Stimulated activated naive B cell treated with anti-CD40 and anti-IgM and Interleukin-4, amounts not matched to agents 10 μg/mL and 1 μg/mL and 100 μg/mL, for 72 hours (primary cell): ENCODE measurements around the gene NRAS.

Experiments
- ATAC-seq, 2 donors: fragments of 150-1000 bp; cut with Tn5 transposase; replicated peaks; 2 replicates each; pipeline ENCODE4 v1.10.0; 2021; ENCODE audit warnings: moderate library complexity in 1 of 2
- DNase-seq: peaks from one replicate; pipeline ENCODE4 v3.0.0; 2021
- H3K27ac Mint-ChIP-seq: one replicate; pipeline ENCODE4 v1.8.0; 2022; ENCODE audit warnings: mild to moderate bottlenecking, mixed read lengths
- H3K27me3 Mint-ChIP-seq, 2 donors: one replicate each; pipeline ENCODE4 v1.8.0; 2022; ENCODE audit warnings: mixed read lengths in 2 of 2
- H3K36me3 Mint-ChIP-seq, 2 donors: one replicate each; pipeline ENCODE4 v1.8.0; 2022; ENCODE audit warnings: mixed read lengths in 2 of 2, mild to moderate bottlenecking in 1 of 2
- H3K4me1 Mint-ChIP-seq, 2 donors: one replicate each; pipeline ENCODE4 v1.8.0; 2022; ENCODE audit warnings: mixed read lengths in 2 of 2, mild to moderate bottlenecking in 1 of 2
- H3K4me3 Mint-ChIP-seq, 2 donors: one replicate each; pipeline ENCODE4 v1.8.0; 2022; ENCODE audit warnings: mild to moderate bottlenecking in 2 of 2, mixed read lengths in 2 of 2, moderate library complexity in 1 of 2
- H3K9me3 Mint-ChIP-seq, 2 donors: one replicate each; pipeline ENCODE4 v1.8.0; 2022; ENCODE audit warnings: mixed read lengths in 2 of 2, mild to moderate bottlenecking in 1 of 2

NRAS gene

DNA sequence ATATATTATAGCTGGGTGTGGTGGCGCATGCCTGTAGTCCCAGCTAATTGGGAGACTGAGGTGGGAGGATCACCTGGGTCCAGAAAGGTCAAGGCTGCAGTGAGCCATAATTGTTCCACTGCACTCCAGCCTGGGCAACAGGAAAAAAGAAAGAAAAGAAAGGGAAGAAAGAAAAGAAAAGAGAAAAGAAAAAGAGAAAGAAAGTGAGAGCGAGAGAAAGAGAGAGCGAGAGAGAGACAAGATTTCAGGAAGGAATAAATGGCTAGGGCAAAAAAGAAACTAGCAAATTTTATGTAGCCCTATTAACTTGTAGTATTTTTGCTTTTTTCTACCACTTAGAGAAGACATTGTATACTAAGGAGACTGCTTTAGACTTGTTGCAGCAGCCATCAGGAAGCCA is 6.2 kb downstream of the NRAS start:
- no peak for DNase-seq
- no peak overlapping the region for H3K27ac Mint-ChIP-seq
- H3K4me1 Mint-ChIP-seq = peaks cover 2 to 6% of the 10 kb centered on the region in 2 donors
- H3K27me3 Mint-ChIP-seq = no peaks in the 10 kb centered on the region
- no peak for ATAC-seq
- H3K36me3 Mint-ChIP-seq = peaks cover 22 to 36% of the 10 kb centered on the region in 2 donors
- no peak overlapping the region for H3K4me3 Mint-ChIP-seq
- no peaks in the 10 kb centered on the region for H3K9me3 Mint-ChIP-seq

DNA sequence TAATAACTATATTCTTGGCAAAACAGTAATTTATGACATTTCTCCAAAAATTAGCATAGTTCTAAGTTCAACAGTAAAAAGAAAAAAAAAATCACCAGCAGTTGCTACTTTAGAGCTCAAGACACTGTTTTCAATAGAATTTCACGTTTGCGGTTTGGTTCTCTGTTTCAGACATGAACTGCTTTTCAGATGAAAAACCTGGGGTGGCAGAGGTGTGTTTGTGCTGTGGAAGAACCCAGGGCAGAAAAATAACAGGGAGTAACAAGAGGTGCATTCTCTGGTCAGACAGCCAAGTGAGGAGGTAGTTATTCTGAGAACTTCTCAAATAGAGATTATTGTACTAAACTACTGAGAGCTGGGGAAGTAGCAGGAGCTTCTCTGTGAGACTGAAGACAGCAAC is 9.0 kb downstream of the NRAS start:
- DNase-seq (no peak), ATAC-seq (no peak)
- H3K4me3 Mint-ChIP-seq = no peak overlapping the region
- peaks cover 0 to 2% of the 10 kb centered on the region in 2 donors for H3K4me1 Mint-ChIP-seq
- peaks cover 20 to 33% of the 10 kb centered on the region in 2 donors for H3K36me3 Mint-ChIP-seq
- no peak overlapping the region for H3K27ac Mint-ChIP-seq
- no peaks in the 10 kb centered on the region for H3K9me3 Mint-ChIP-seq
- no peaks in the 10 kb centered on the region for H3K27me3 Mint-ChIP-seq

DNA sequence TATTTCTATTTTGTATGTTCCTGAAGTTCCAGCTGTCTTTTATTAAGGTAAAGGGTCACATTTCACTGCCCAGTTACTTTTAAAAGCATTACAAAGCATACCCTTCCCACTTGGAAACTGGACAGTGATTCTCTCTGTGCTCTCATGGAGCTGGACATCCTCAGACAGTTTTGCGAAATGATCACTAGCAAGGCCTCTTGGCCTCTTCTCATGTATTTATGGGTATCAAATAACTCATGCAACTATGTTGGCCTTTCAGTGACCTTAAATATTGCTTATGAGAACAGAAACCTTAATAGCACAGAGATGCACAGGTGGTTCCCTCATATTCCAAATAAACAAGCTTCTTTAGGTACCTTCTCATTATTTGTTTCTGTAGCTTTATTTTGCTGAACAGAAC is 13.3 kb downstream of the NRAS start:
- H3K27ac Mint-ChIP-seq = no peak overlapping the region
- H3K36me3 Mint-ChIP-seq = peaks cover 10 to 14% of the 10 kb centered on the region in 2 donors
- H3K4me3 Mint-ChIP-seq = no peak overlapping the region
- no peaks in the 10 kb centered on the region for H3K4me1 Mint-ChIP-seq
- no peak for DNase-seq
- ATAC-seq = peak in 1 of 2 donors; percentile 36
- no peaks in the 10 kb centered on the region for H3K9me3 Mint-ChIP-seq
- no peaks in the 10 kb centered on the region for H3K27me3 Mint-ChIP-seq

DNA sequence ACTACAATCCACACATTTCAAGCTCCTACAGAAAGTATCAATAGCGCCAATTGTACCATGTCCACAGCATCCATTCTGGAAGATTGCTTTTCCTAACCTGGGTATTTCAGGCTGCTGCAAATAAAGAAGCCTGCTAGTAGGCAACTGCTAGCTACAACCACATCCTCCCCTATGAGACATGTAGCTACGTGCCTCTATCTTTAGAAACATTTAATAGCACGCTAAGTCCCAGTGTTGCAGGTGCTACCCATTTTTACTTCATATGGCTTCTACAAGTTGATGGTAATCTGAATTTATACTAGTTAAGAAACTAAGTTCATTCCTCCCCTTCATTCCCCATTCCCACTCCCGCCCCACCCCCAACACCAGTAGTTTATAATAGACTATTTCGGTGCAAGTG is 13.8 kb downstream of the NRAS start:
- Mint-ChIP-seq H3K27ac (no peak overlapping the region), H3K4me1 (no peaks in the 10 kb centered on the region)
- no peak for DNase-seq

DNA sequence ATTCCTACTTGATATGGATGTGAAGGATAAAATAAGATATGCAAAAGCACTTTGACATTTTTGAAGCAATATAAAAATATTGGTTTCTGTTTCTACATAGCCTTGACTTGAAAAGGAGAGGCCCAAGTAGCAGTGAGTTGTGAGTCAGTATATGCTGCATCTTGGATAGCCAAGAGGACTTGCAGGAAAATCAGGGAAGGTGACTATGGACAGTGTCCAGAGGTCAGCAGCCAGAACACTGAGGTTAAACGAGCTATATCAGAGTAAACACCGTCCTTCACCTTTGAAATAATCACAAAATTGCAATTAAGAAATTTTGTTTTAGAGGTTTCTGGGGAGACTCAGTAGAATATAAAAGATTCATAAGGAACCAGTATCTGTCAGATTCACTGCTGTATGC is 14.6 kb downstream of the NRAS start:
- H3K27ac Mint-ChIP-seq = no peak overlapping the region
- no peak overlapping the region for H3K4me3 Mint-ChIP-seq
- H3K4me1 Mint-ChIP-seq = no peaks in the 10 kb centered on the region
- peaks cover 0 to 2% of the 10 kb centered on the region in 2 donors for H3K27me3 Mint-ChIP-seq
- DNase-seq (no peak), ATAC-seq (no peak)
- H3K36me3 Mint-ChIP-seq = peaks cover 3 to 4% of the 10 kb centered on the region in 2 donors
- no peaks in the 10 kb centered on the region for H3K9me3 Mint-ChIP-seq

More for the DNA sequence above, 13.8 kb downstream of the NRAS start:
- no peaks in the 10 kb centered on the region for H3K27me3 Mint-ChIP-seq
- H3K36me3 Mint-ChIP-seq = peaks cover 9 to 11% of the 10 kb centered on the region in 2 donors
- no peaks in the 10 kb centered on the region for H3K9me3 Mint-ChIP-seq
- ATAC-seq = peak in 1 of 2 donors; percentile 39
- no peak overlapping the region for H3K4me3 Mint-ChIP-seq

DNA sequence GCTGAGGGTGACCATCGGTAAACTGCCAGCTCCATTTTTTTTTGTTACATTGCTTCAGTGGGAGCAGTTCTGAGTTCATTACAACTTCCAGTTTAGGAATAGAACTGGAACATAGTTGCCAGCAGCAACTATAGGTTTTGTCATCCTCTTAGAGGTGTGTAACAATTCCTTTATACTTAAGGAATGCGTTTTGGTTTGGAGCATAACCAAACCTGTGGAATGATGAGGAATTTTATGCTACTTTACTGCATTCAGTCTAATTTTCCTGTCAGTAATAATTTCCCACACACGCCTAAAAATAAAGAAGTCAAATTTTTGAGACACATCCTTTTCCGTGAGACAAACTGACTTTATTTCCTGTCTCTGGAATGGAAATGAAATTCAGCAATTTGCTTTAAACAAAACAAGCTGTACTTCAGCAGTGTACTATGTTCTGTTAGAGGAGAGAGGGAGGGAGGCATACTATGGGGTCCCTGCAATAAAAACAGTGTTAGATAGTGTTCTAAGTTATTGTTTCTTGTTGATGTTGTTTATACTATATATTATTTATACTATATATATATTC is 16.5 kb downstream of the NRAS start:
- Mint-ChIP-seq H3K4me1 (no peaks in the 10 kb centered on the region), H3K27me3 (peaks cover 0 to 4% of the 10 kb centered on the region in 2 donors), H3K27ac (no peak overlapping the region), H3K9me3 (no peaks in the 10 kb centered on the region), H3K36me3 (peaks cover 1 to 4% of the 10 kb centered on the region in 2 donors), H3K4me3 (no peak overlapping the region)
- DNase-seq = no peak
- no peak for ATAC-seq

DNA sequence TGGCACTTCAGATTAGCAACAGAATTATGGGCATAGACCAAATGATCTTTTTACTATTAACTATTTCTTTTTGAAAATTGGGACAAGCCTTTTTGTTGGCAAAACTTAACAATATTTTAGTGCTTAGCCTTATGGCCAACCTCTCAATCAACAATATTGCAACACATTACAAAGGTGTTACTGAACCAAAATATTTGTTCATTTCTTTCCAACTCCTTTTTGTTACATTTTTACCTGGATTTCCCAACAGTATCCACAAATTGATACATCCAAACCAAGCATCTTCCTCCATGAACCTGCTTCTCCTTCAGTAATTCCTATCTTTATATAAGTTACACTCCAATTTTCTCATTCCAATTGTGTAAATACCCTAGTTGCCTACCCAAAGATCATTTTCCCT is 19.8 kb downstream of the NRAS start:
- Mint-ChIP-seq H3K4me1 (no peaks in the 10 kb centered on the region), H3K27ac (no peak overlapping the region), H3K36me3 (no peaks in the 10 kb centered on the region), H3K27me3 (peaks cover 0 to 4% of the 10 kb centered on the region in 2 donors), H3K9me3 (no peaks in the 10 kb centered on the region), H3K4me3 (no peak overlapping the region)
- no peak for DNase-seq
- ATAC-seq = no peak

DNA sequence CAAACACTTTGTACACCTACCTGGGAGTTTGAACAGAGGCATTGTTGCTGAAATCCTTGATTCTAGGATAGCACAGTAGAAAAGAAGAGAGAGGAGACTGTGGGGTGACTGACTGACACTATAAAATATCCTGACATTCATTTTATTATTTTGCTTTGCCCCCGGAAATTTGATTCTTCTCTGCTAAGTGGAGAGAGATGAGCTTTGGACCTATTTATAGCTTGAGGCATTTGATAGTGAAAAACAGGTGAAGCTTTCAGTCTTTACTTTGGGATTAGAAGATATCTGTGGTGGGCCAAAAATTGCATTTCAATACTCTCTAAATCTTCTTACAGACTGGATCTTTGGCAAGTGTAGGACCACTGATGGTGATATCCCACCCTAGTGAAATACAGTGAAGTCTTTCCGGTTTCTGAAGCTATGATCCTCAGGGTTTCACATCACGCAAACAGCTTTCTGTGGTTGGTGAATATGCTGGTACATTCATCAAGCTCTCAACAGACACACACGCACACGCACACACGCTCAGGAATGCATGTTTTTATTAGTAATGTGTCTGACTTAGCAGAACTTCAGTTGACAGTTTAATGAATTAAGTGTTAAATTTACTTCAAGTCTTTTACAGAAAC is 21.0 kb downstream of the NRAS start, which contains the start of gene AMPD1:
AMPD1 (minus strand) TSS at position 117 of the 629 bp plus-strand sequence; CDS start at position 42, 75 bp downstream.
- Mint-ChIP-seq H3K4me3 (no peak within 1 kb of the TSS), H3K4me1 (no peaks in the 10 kb centered on the region), H3K27ac (no peak within 1 kb of the TSS), H3K9me3 (no peaks in the 10 kb centered on the region), H3K36me3 (no peaks in the 10 kb centered on the region), H3K27me3 (peaks cover 7% of the 10 kb centered on the region in 2 donors)
- ATAC-seq (no peak), DNase-seq (no peak)

DNA sequence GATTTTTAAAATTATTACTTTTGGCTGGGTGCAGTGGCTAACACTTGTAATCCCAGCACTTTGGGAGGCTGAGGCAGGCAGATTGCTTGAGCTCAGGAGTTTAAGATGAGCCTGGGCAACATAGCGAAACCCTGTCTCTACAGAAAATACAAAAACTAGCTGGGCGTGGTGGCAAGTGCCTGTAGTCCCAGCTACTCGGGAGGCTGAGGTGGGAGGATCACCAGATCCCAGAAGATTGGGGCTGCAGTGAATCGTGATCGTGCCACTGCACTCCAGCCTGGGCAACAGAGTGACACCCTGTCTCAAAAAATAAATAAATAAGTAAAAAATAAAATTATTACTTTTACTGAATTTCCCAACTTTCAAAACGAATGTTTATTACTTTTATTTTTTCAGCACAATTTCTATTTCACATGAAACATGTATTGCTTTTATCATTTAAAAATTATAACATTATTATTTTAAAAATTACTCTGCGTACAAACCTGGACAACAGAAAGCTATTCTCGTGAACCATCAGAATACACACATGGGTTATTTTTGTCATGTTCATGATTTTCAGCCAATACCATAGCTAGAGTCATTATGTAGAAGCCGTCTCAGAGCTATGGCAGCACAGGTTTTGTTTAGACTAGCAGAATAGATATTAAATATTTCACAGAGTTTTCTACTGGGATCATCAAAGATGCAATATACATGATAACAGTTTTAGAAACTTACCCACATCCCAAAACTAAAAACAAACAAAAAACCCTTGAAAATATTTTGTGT is 21.8 kb downstream of the NRAS start:
- Mint-ChIP-seq H3K27me3 (peaks cover 7 to 14% of the 10 kb centered on the region in 2 donors), H3K27ac (no peak overlapping the region), H3K4me1 (no peaks in the 10 kb centered on the region), H3K36me3 (no peaks in the 10 kb centered on the region), H3K9me3 (no peaks in the 10 kb centered on the region), H3K4me3 (no peak overlapping the region)
- DNase-seq = no peak
- ATAC-seq = no peak

DNA sequence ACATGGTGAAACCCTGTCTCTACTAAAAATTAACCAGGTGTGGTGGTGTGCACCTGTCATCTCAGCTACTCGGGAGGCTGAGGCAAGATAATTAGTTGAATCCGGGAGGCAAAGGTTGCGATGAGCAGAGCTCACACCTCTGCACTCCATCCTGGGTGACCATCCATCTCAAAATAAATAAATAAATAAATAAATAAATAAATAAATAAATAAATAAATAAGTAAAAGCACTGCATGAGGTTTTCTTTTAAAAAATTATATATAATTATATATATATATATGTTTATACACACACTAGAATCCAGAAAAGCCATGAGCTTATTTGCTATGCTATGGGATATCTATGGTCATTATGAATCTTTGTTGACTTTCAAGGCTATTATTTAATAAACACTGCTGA is 23.6 kb downstream of the NRAS start:
- H3K27me3 Mint-ChIP-seq = peaks cover 12 to 31% of the 10 kb centered on the region in 2 donors
- no peak overlapping the region for H3K4me3 Mint-ChIP-seq
- H3K27ac Mint-ChIP-seq = no peak overlapping the region
- H3K9me3 Mint-ChIP-seq = no peaks in the 10 kb centered on the region
- no peaks in the 10 kb centered on the region for H3K4me1 Mint-ChIP-seq
- H3K36me3 Mint-ChIP-seq = no peaks in the 10 kb centered on the region
- ATAC-seq (no peak), DNase-seq (no peak)

DNA sequence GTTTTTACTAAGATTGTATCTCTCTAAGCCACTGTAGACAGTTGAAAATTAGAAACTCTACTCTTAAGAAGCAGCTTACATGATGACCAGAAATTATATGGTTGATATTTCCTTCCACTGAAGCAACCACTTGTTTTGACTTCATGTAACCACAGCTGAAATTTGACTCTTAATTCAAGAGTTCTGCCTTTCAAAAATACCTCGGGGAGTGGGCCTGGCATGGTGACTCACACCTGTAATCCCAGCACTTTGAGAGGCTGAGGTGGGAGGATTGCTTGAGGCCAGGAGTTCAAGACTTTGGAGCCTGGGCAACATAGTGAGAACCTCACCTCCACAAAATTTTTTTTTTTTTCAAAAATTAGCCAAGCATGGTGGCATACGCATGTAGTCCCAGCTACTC is 25.5 kb downstream of the NRAS start:
- peaks cover 20 to 46% of the 10 kb centered on the region in 2 donors for H3K27me3 Mint-ChIP-seq
- no peaks in the 10 kb centered on the region for H3K4me1 Mint-ChIP-seq
- ATAC-seq (no peak), DNase-seq (no peak)
- no peaks in the 10 kb centered on the region for H3K36me3 Mint-ChIP-seq
- H3K4me3 Mint-ChIP-seq = no peak overlapping the region
- H3K9me3 Mint-ChIP-seq = no peaks in the 10 kb centered on the region
- no peak overlapping the region for H3K27ac Mint-ChIP-seq

DNA sequence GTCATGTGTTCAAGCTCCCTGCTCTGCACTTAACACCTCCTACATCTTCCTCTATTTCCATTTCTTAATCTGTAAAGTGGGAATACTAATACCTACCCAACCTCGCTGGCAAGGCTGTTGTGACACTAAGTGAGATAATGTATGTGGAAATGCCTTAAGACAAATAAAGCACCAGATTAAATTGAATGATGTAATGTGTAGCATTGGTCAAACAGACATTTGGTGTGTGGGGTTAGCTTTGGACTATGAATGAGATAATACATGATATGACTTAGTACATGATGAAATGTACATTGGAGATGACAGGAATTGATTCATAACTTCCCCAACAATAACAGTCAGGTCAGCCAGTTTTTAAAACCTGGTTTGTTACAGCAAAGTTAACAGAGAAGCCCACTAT is 26.4 kb downstream of the NRAS start:
- Mint-ChIP-seq H3K9me3 (no peaks in the 10 kb centered on the region), H3K36me3 (no peaks in the 10 kb centered on the region), H3K4me1 (no peaks in the 10 kb centered on the region), H3K27me3 (peaks cover 26 to 55% of the 10 kb centered on the region in 2 donors), H3K4me3 (no peak overlapping the region), H3K27ac (no peak overlapping the region)
- ATAC-seq = no peak
- no peak for DNase-seq

DNA sequence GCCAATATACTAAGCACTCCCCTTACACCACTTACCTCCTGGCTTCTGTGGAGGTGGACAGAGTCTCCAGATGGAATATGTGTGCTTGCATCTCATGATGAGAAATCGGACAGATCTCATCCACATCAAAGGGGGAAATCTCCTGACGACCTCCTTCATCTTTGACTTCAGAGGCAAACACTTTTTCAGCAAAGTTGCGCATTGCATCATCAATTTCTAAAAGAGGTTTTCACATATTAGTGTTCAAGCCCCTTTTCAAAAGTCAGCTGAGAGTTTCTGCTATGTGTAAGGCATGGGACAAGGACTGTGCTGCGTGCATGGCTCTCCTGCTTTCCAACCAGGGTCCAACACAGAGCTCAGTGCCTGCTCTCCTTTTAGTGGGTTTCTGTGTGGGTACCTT is 28.0 kb downstream of the NRAS start:
- Mint-ChIP-seq H3K27me3 (peaks cover 36 to 64% of the 10 kb centered on the region in 2 donors), H3K36me3 (no peaks in the 10 kb centered on the region), H3K9me3 (no peaks in the 10 kb centered on the region), H3K27ac (no peak overlapping the region), H3K4me1 (no peaks in the 10 kb centered on the region), H3K4me3 (no peak overlapping the region)
- ATAC-seq = no peak
- no peak for DNase-seq

DNA sequence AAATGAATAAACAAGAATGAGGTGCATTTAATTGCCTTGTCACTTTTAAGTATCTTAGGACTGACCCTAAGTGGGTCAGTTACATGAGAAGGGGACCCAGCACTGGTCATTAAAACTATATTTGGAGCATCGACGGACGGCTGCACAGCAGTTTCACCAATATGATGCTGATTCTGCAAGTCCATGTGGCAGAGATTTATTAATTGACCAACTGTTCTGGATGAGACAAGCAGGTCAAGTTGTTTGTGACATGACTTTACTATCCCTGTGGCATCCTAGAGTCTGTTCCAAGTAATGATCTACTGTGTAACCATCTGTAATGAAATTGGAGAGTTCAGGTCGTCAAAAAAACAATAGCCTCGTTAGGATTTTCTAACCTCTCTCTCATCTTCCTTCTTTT is 30.7 kb downstream of the NRAS start:
- DNase-seq (no peak), ATAC-seq (no peak)
- Mint-ChIP-seq H3K9me3 (no peaks in the 10 kb centered on the region), H3K27ac (no peak overlapping the region), H3K36me3 (no peaks in the 10 kb centered on the region), H3K4me3 (no peak overlapping the region), H3K4me1 (no peaks in the 10 kb centered on the region), H3K27me3 (peaks cover 40 to 66% of the 10 kb centered on the region in 2 donors)

DNA sequence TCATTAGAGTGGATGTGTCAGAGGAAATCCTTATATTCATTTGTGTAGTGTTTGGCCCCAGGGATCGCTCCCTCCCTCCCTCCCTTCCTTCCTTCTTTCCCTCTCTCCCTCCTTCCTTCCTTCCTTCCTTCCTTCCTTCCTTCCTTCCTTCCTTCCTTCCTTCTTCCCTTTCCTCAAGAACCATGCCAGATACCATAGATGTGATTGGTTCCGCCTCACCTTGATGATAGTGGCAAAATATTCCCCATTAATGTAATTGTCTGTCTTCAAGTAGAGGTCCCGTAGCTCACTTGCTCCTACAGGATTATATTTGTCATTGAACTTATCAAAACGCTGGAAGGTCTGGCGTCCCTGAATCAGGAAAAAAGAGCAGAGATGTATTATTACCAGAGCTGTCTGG is 38.9 kb downstream of the NRAS start:
- peaks cover 37 to 39% of the 10 kb centered on the region in 2 donors for H3K27me3 Mint-ChIP-seq
- ATAC-seq (no peak), DNase-seq (no peak)
- H3K4me3 Mint-ChIP-seq = no peak overlapping the region
- no peaks in the 10 kb centered on the region for H3K9me3 Mint-ChIP-seq
- H3K4me1 Mint-ChIP-seq = no peaks in the 10 kb centered on the region
- H3K27ac Mint-ChIP-seq = no peak overlapping the region
- H3K36me3 Mint-ChIP-seq = no peaks in the 10 kb centered on the region
